DMS153 (cell line): ENCODE results near the gene ID2.
"Not testable (repeated sequence)": the region's sequence is repeated elsewhere in the genome, so short reads cannot be mapped to it uniquely, and the experiment has no call there.

Source experiments
- DNase-seq: peaks from one replicate; lab custom pipeline; 2025; lab: John Stamatoyannopoulos, UW

ID2 gene

GRCh38 chr2:8685697-8686358 is 4.0 kb downstream of the ID2 start:
- DNase-seq = peak; percentile 47

DNA sequence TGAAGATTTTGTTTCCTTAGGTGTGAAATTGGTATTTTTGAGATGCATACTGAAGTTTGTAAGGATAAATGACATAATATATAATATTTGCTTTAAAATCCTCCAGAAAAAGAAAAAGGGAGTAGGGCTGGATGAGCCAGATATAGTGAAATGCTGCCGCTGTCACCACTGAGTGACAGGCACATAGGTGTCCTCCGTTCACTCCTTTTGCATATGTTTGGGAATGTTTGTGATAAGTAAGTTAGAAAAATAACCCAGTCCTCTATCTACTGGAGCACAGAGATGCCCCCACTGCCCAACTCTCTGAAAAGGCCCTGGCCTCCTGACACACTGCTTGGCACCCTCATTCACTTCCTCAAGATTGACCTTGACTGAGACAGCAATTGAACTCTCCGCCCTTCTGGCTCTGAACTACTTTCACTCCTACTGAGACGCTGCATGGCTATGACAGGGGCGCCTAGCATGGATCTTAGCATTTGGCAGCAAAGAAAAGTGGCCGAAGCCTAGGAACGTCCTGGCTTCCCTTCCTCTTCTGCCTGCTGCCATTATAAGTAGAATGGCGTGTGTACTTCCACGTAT is 10.1 kb downstream of the ID2 start:
- no peak for DNase-seq

DNA sequence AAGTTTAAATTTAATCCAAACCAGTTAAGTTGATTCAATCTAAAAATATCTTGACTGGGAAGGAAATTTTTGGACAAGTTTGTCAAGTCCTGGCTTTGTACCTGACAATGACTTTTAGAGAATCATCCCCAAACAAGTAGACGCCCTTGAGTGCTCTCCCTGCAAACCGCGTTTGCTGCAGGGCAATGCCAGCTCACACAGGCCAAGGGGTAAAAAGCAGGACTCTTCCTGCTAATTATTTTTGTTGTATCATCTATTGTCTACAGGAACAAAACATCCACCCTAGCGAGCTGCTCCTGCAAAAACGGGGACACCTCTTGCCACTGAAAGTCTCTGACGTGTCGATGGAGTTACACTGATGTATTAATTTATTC is 10.9 kb downstream of the ID2 start:
- no peak for DNase-seq

DNA sequence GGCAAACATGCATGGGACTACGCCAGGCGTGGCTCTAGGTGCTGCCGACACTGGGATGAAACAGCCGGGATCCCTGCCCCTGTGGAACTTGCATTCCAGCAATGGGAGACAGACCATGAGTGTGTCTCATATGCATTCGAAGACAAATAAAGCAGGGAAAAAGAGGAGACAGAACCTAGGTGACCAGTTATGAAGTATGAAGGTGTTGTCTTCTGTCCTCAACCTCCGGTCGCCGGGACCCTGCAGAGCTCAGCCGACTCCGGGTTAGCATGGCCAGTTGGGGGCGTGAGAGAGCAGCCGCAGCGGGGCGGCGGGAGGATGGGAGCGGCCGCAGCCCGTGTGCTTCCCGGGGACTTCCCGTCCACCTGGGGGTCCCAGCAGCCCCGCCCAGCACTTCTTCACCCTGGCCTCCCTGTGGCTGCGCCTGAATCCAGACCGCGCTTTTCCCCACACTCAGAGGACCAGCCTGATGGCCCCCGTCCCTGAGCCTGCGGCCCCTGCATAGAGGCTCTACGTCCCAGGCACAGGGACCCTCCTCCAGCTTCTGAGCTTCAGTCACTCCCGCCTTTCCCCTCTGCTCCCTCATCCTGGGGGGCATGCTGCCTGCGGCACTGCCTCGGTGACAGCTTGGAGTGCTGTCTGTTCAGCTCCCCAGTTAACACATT is 11.4 kb downstream of the ID2 start:
- DNase-seq = no peak

DNA sequence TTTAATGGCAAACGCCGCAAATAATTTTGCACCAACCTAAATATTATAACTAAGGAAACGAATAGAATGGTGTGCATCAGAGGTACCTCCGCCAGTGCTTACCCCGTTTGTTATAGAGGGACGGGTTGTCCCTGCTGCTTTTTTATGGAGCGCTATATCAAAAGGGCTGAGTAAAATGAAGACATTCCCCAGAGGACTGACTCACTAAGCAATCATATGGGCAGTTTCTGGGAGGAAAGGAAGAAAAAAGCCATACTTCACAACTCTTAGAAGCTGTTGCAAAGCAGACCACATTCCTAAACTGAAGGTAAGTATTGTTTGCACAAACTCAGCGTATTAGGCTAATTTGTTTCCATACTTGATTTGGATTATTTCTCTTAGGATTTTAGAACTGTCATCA is 12.9 kb downstream of the ID2 start:
- DNase-seq = no peak

GRCh38 chr2:8697190-8697589 is 15.3 kb downstream of the ID2 start:
- no peak for DNase-seq

DNA sequence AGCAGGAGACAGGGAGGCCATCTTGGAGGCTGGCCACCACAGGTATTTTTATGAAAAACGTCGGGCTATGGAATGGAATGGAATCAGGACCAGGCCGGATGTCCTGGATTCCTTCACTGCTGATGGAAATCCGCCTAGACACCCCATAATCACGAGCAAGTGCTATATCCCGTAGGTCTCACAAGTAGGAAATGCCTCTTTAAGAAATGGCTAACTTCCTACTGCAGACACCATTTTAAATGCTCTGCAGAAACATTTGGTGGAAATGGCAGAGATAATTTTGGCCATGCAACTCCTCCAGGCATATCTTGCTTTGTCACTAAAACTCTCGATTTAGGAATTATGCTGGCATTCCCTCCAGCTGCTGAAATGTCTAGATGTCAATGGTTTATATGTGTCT is 18.0 kb downstream of the ID2 start:
- DNase-seq = no peak

DNA sequence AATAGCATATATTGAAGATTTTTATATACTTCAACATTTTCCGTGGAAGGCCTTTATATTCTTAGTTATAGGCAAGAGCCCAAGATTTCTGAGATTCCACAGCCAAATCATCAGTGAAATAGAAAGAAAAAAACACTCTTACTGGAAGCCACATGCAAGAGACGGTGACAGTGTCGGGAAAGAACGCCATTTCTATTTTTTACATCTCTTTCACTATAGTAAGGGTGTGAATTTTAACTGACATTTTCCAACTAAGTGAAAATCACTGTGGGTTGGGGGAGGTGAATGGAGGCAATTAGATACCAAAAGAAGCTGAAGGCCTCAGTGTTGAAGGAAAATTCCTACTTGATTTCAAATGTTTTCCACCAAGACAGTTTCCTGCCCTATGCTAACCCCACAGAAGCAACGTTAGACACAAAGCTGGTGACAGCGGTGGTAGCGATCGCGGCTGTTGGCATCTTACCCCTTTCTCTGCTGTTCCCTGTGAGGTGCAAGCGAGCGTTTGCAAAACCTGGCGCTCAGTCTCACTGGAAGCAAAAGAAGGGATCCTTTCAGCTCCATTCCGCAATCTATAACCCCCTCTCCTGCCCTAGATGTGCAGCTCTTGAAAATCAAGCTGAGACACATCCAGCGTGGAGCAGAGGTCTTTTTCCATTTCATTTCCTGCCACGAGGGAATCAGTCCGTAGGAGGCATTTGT is 20.0 kb downstream of the ID2 start:
- no peak for DNase-seq

DNA sequence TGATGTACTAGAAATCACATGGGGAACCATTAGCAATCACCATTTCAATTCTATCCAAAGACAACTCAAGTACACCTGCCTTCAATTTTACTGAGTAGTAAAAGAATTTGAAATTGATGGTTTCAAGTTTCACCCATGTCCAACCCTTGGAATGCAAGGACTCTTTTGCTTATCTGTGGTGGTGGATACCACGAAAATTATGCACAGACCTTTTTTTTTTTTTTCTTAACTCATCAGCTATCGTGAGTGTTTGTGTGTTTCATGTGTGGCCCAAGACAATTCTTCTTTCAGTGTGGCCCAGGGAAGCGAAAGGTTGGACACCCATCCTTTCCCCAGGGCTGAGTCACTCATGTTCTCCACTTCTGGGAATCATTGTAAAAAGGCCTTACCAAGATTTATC is 23.1 kb downstream of the ID2 start:
- no peak for DNase-seq

DNA sequence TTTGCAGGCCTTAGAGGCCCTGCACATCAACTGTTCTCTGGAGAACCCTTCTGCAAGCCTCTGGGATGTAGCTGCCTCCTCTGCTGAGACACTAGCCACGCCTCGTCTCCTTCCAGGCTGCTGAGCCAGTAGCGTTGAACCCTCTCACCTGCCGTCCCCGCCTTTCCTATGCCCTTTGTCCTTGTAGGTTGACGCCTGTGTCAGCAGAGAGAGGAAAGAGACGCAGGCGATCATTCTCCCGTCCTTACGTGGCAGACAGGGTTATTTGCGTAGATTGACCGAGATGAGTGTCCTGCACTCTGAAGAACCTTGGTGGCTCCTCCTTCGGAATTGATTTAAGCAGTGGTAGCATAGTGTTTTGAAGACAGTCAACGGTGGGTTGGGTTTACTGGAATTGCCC is 27.8 kb downstream of the ID2 start:
- no peak for DNase-seq

DNA sequence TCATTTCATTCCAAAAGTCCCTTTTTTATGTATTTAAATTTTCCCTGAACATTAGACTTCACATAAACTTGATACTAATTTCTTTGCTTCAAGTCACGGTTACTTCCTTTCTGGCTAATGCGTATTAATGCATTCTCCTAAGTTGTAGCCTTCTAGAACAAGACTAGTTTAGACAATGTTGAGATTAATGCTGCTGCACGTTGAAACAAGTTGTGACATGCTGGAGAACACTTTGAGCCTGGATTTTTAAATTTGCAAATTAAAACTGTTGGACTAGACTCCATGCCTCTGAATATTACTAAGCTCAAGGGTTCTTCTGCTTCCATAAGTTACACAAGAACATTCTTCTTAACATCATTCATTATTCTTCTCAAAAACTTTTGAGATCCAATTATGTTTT is 29.1 kb downstream of the ID2 start:
- DNase-seq = no peak

- no peak for DNase-seq
These were observed 32.4 kb downstream of the ID2 start for GRCh38 chr2:8714283-8714682.

- DNase-seq = no peak
These were observed 33.1 kb downstream of the ID2 start for GRCh38 chr2:8714971-8715370.

DNA sequence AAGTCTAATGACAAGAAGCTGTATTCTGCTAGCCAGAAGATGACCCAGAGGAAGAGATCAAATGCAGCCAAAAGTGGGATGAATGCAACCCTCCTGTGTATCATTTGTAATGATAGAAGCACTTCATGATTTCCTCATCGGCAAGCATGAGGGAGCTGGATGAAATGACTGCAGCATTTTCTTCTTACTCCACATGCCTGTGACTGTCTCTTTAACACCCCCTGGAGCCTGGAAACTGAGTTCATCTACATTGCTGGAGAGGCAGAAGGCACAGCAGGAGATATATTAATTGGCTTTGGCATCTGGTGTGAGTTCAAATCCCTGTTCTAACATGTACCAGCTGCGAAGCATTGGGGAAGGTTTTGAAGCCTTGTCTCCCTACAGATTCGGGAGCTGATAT is 37.7 kb downstream of the ID2 start:
- no peak for DNase-seq

DNA sequence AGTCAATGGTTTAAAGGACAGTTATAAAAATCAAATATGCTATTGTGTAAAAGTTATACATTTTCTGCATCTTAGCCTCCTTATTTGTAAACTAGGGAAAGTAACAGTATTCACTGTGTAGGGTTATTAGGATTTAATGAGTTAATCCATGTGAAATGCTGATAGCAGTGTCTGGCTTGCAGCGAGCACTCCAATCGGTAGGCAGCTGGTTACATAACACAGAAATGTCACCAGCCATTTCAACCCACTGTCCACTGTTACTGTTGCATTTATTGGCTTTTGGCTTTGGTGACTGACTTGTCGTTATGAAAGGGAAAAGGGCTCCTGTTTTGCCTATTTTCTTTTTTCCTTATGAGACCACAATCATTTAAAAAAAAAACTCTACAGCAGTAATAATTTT is 38.9 kb downstream of the ID2 start:
- no peak for DNase-seq

- DNase-seq = no peak
These were observed 39.6 kb downstream of the ID2 start for GRCh38 chr2:8721410-8721809.

DNA sequence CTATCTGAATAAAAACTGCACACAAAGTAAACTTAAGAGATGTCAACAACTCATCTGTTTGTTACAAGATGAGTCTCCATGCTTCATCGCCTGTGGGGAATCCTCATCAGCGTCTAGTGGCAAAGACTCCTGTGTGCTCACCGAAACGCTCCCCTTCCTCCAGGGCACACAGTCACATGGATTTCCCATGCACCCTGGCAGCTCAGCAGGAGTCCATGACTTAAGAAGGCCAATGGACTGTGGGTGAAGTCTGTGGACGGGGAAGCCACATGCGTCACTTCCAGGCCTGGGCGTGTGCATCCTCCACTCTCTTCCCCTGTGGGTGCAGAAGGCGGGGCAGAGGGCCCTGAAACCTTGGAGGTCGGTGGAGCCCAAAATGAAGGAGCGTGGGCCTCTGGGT is 41.1 kb downstream of the ID2 start:
- no peak for DNase-seq

DNA sequence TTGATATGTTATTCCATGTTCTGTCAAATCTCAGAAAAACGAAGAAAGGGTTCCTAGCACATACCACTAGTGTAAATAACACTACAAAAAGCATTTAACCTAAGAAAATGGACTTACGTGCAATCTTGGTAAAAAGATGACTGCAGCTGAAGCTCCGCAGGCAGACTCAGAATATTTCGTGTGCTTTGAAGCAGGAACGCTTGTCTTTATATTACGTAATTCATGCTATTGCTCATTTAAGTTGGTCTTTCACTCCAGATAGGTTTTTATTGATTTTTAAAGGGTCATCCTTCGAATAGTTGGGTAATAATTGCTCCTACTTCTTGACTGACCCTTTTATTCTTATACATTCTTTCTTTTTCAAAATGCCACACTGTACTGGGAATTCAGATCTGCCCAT is 44.0 kb downstream of the ID2 start:
- no peak for DNase-seq

GRCh38 chr2:8728305-8729015 is 46.6 kb downstream of the ID2 start:
- DNase-seq = no peak

DNA sequence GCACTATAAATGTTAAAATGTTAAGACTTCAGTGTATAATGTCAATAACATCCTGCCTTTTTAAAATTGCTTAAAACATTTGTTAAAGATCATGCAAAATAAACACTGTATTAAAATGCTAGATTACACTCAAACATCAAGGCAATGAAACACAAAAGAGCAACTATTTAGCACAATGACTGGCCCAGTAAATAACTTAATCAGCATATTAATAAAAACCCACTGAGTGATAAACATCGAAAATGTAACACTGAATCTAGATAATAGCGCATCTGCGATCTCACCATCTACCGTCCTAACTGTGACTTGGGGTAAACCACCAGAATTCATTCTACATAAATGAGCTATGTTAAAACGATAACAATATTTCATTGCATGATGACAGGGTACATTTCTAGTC is 47.2 kb downstream of the ID2 start:
- DNase-seq = not testable (repeated sequence)

DNA sequence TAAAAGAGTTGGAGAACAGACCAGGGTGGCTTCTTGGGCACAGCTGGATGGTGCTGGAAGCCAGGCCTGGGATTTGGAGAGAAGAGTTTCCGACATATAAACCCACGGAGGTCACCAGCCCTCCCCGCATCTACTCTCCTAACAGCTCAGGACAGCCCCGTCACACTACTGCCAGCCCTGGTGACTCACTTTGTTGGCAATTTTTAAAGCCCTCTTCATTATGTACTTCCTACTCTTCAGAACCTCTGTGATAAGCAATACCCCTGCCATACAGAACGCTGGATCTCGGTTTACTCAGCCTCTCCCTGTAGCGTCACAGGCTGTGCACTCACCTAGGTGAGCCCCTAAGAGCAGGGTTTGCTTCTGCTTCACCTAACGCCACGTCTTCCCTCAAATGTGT is 48.1 kb downstream of the ID2 start:
- no peak for DNase-seq

GRCh38 chr2:8732601-8733000 is 50.7 kb downstream of the ID2 start:
- no peak for DNase-seq
